Measurements from ENCODE around the gene VPS45. TPM values are rescaled to one million over a fixed set of nuclear protein-coding genes. Genes with fewer than 3 reads are reported as not detected.

Gene VPS45
- polyA plus RNA-seq, 1 donor (not counting 4 experiments of a cell fraction or from before 2014, with no cell fraction given), result 40.0 TPM

DNA sequence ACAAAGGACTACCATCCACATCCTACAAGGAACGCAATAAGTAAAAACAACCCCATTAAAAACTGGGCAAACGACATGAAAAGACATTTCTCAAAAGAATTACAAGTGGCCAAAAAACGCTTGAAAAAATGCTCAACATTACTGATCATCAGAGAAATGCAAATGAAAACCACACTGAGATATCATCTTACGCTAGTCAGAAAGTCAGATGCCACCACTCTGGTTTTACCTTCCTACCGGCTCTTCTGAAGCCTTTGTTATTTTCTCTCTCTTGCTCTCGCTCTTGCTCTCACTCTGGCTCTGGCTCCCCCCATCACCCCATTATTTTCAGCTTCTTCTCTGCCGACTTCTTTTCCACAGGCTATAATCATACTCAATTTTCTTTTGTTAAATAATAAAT lies 38.8 kb downstream of the VPS45 start:
- H4K20me1 ChIP-seq (ENCODE audit: control insufficient read depth, extremely low read depth, insufficient read depth, low read length), result no peaks in the 10 kb centered on the region
- no peak overlapping the region for H3K27ac ChIP-seq (ENCODE audit: control insufficient read depth, insufficient read depth, low read length)
- no peaks in the 10 kb centered on the region for H3K4me1 ChIP-seq (ENCODE audit: control insufficient read depth, extremely low read depth, insufficient read depth, low read length)
- no peaks in the 10 kb centered on the region for H3K27me3 ChIP-seq (ENCODE audit: control insufficient read depth, extremely low read depth, insufficient read depth, low read length)
- H3K9ac ChIP-seq (ENCODE audit: control insufficient read depth, extremely low read depth, insufficient read depth, low read length), result no peak overlapping the region
- FAIRE-seq, result no peak
- H3K79me2 ChIP-seq (ENCODE audit: control insufficient read depth, insufficient read depth, low read length), result no peaks in the 10 kb centered on the region
- TF ChIP-seq, protein P1, sequence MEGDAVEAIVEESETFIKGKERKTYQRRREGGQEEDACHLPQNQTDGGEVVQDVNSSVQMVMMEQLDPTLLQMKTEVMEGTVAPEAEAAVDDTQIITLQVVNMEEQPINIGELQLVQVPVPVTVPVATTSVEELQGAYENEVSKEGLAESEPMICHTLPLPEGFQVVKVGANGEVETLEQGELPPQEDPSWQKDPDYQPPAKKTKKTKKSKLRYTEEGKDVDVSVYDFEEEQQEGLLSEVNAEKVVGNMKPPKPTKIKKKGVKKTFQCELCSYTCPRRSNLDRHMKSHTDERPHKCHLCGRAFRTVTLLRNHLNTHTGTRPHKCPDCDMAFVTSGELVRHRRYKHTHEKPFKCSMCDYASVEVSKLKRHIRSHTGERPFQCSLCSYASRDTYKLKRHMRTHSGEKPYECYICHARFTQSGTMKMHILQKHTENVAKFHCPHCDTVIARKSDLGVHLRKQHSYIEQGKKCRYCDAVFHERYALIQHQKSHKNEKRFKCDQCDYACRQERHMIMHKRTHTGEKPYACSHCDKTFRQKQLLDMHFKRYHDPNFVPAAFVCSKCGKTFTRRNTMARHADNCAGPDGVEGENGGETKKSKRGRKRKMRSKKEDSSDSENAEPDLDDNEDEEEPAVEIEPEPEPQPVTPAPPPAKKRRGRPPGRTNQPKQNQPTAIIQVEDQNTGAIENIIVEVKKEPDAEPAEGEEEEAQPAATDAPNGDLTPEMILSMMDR (optimal IDR thresholded peaks at IDR 0.05 in 1 of 3, IDR thresholded peaks at IDR 0.05 in 1 of 3, conservative IDR thresholded peaks at IDR 0.05 in 1 of 3; ENCODE audit: extremely low read depth in 1 of 3, insufficient read depth in 2 of 3, low read length in 3 of 3), result no peak
- TF ChIP-seq EZH2 (IDR thresholded peaks at IDR 0.05; ENCODE audit: low read length), result no peak
- H3K4me3 ChIP-seq (ENCODE audit: control insufficient read depth in 2 of 3, extremely low read depth in 1 of 3, insufficient read depth in 2 of 3, low read depth in 1 of 3, low read length in 3 of 3), result no peak overlapping the region
- no peak for DNase-seq (ENCODE audit: low read depth, low spot score)
- no peak overlapping the region for H3K4me2 ChIP-seq (ENCODE audit: control insufficient read depth, extremely low read depth, insufficient read depth, low read depth, low read length)
- H3K9me3 ChIP-seq (ENCODE audit: control insufficient read depth, low read depth, low read length), result no peaks in the 10 kb centered on the region
- dilution Hi-C loops (cut with MboI; ENCODE audit: extremely low pct_ligation_motif_present, low sequenced_read_pairs), result no loop called here
- no peaks in the 10 kb centered on the region for H3K9me1 ChIP-seq (ENCODE audit: control insufficient read depth, extremely low read depth, insufficient read depth, low read length)
- no peaks in the 10 kb centered on the region for H3K36me3 ChIP-seq (ENCODE audit: control insufficient read depth in 2 of 2, extremely low read depth in 1 of 2, insufficient read depth in 2 of 2, low read length in 2 of 2)
- H2AFZ ChIP-seq (ENCODE audit: control insufficient read depth, low read length), result no peak overlapping the region

DNA sequence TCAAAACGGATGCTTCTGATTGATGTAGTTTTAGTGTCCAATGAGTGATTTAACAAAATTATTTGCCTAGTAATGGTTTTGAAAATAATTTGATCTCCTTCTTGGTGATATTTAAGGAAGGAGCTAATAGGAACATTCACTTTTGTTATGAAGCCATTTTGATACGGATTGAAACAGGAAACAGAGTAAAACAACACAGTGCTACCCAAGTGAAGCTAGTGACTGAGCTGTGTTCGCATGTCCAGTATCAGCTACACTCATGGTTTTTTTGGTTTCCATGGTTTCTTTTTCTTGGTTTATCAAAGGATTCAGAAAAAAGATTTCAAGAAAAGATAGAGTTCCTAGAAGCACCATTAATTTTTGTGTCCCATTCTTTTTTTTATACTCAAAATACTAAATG lies 42.0 kb downstream of the VPS45 start:
- no peak for FAIRE-seq

More for the DNA sequence above, 42.0 kb downstream of the VPS45 start:
- Histone ChIP-seq H3K4me3 (ENCODE audit: control insufficient read depth in 2 of 3, extremely low read depth in 1 of 3, insufficient read depth in 2 of 3, low read depth in 1 of 3, low read length in 3 of 3) (no peak overlapping the region), H3K36me3 (ENCODE audit: control insufficient read depth in 2 of 2, extremely low read depth in 1 of 2, insufficient read depth in 2 of 2, low read length in 2 of 2) (peaks cover 0 to 4% of the 10 kb centered on the region in 2 experiments), H3K9me1 (ENCODE audit: control insufficient read depth, extremely low read depth, insufficient read depth, low read length) (no peaks in the 10 kb centered on the region), H3K4me2 (ENCODE audit: control insufficient read depth, extremely low read depth, insufficient read depth, low read depth, low read length) (no peak overlapping the region), H4K20me1 (ENCODE audit: control insufficient read depth, extremely low read depth, insufficient read depth, low read length) (no peaks in the 10 kb centered on the region), H3K9ac (ENCODE audit: control insufficient read depth, extremely low read depth, insufficient read depth, low read length) (no peak overlapping the region), H3K9me3 (ENCODE audit: control insufficient read depth, low read depth, low read length) (no peaks in the 10 kb centered on the region), H2AFZ (ENCODE audit: control insufficient read depth, low read length) (no peak overlapping the region), H3K27me3 (ENCODE audit: control insufficient read depth, extremely low read depth, insufficient read depth, low read length) (no peaks in the 10 kb centered on the region), H3K4me1 (ENCODE audit: control insufficient read depth, extremely low read depth, insufficient read depth, low read length) (no peaks in the 10 kb centered on the region), H3K27ac (ENCODE audit: control insufficient read depth, insufficient read depth, low read length) (no peak overlapping the region), H3K79me2 (ENCODE audit: control insufficient read depth, insufficient read depth, low read length) (no peaks in the 10 kb centered on the region)
- no peak for DNase-seq (ENCODE audit: low read depth, low spot score)
- TF ChIP-seq, protein P1 (optimal IDR thresholded peaks at IDR 0.05 in 1 of 3, IDR thresholded peaks at IDR 0.05 in 1 of 3, conservative IDR thresholded peaks at IDR 0.05 in 1 of 3; ENCODE audit: extremely low read depth in 1 of 3, insufficient read depth in 2 of 3, low read length in 3 of 3), result no peak
- TF ChIP-seq EZH2 (IDR thresholded peaks at IDR 0.05; ENCODE audit: low read length), result no peak
- dilution Hi-C loops (cut with MboI; ENCODE audit: extremely low pct_ligation_motif_present, low sequenced_read_pairs), result no loop called here
